ENCODE data around the gene LRP8.

- TF ChIP-seq, protein P1, sequence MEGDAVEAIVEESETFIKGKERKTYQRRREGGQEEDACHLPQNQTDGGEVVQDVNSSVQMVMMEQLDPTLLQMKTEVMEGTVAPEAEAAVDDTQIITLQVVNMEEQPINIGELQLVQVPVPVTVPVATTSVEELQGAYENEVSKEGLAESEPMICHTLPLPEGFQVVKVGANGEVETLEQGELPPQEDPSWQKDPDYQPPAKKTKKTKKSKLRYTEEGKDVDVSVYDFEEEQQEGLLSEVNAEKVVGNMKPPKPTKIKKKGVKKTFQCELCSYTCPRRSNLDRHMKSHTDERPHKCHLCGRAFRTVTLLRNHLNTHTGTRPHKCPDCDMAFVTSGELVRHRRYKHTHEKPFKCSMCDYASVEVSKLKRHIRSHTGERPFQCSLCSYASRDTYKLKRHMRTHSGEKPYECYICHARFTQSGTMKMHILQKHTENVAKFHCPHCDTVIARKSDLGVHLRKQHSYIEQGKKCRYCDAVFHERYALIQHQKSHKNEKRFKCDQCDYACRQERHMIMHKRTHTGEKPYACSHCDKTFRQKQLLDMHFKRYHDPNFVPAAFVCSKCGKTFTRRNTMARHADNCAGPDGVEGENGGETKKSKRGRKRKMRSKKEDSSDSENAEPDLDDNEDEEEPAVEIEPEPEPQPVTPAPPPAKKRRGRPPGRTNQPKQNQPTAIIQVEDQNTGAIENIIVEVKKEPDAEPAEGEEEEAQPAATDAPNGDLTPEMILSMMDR (IDR thresholded peaks at IDR 0.05; ENCODE audit: low read depth, low read length): no peak
- TF ChIP-seq MAX (IDR thresholded peaks at IDR 0.05; ENCODE audit: low read depth, low read length) (no peak), POLR2A (IDR thresholded peaks at IDR 0.05; ENCODE audit: extremely low read depth, insufficient read length) (no peak)
These were observed 28.6 kb downstream of the LRP8 start for GRCh38 chr1:53299233-53299632.
